ENCODE results near the gene DHRS1. TPM values are rescaled to one million over a fixed set of nuclear protein-coding genes. Genes with fewer than 3 reads are reported as not detected.
"Not testable (repeated sequence)": the region's sequence is repeated elsewhere in the genome, so short reads cannot be mapped to it uniquely, and the experiment has no call there.

The DHRS1 gene
- total RNA-seq, 1 donor from 2014 or later = 84.2 TPM

DNA sequence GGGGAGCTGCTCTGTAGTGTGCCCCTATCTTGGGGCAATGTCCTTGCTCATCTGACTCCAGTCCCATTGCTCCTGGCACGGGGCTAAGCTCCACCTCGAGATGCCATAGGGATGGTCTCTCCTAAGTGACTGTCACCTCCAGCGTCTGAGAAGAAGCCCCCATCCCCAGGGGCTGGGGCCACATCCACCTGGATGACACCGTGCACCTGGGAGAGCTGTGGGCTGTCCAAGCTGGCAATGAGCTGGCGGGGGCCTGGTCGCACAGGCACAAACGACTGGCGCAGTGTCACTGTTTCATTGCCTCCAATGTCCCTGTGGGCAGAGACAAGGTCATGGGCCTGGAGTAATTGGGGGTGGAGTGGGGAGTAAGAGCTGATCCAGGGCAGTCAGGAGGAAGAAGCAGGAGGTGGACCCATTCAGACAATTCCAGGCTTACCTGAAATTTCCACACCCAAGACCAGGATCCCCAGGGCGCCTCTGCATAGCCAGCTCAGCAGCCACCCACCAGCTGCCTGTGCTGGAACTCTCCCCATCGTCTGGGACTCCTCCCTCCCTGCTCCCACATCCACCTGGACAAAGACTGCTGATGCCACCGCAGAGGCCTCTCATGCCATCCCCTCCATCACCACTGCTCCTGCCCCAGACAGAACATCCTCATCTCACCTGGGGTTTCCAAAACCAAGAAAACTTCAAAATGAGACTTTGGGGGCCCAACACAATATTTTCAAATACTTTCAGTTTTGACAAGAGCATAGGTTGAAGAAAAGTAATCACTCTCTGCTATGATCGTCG lies 50.2 kb downstream of the DHRS1 start:
- H3K27ac ChIP-seq = no peak overlapping the region
- intact Hi-C loops (cut with DNase I) = no loop called here
- DNase-seq (ENCODE audit: extremely low spot score in 2 of 2) = no peak
- H3K27me3 ChIP-seq = no peaks in the 10 kb centered on the region
- H3K9me3 ChIP-seq = no peaks in the 10 kb centered on the region
- H3K4me3 ChIP-seq = no peak overlapping the region
- no peak for TF ChIP-seq POLR2AphosphoS5 (IDR thresholded peaks at IDR 0.05; ENCODE audit: insufficient read depth in 1 of 2, low read depth in 1 of 2)
- TF ChIP-seq, protein P1, sequence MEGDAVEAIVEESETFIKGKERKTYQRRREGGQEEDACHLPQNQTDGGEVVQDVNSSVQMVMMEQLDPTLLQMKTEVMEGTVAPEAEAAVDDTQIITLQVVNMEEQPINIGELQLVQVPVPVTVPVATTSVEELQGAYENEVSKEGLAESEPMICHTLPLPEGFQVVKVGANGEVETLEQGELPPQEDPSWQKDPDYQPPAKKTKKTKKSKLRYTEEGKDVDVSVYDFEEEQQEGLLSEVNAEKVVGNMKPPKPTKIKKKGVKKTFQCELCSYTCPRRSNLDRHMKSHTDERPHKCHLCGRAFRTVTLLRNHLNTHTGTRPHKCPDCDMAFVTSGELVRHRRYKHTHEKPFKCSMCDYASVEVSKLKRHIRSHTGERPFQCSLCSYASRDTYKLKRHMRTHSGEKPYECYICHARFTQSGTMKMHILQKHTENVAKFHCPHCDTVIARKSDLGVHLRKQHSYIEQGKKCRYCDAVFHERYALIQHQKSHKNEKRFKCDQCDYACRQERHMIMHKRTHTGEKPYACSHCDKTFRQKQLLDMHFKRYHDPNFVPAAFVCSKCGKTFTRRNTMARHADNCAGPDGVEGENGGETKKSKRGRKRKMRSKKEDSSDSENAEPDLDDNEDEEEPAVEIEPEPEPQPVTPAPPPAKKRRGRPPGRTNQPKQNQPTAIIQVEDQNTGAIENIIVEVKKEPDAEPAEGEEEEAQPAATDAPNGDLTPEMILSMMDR (IDR thresholded peaks at IDR 0.05) = no peak
- TF ChIP-seq POLR2A (IDR thresholded peaks at IDR 0.05) = no peak
- no peaks in the 10 kb centered on the region for H3K36me3 ChIP-seq
- no peaks in the 10 kb centered on the region for H3K4me1 ChIP-seq

DNA sequence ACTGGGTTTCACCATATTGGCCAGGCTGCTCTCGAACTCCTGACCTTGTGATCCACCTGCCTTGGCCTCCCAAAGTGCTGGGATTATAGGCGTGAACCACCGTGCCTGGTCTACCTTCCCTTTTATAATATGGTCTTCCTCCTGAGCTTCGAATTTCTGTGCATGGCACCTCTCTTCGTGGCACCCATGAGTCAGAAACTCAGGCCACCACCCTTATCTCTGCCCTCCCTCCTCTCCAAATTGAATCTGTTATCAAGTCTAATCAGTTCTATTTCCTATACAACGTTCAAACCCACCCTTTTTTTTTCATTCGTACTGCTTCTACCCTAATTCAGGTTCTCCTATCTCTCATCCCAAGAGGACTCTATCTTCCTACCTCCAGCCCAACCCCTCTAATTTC lies 52.2 kb downstream of the DHRS1 start:
- TF ChIP-seq POLR2A (IDR thresholded peaks at IDR 0.05) (no peak), POLR2AphosphoS5 (IDR thresholded peaks at IDR 0.05; ENCODE audit: insufficient read depth in 1 of 2, low read depth in 1 of 2) (no peak)
- TF ChIP-seq, protein P1 (IDR thresholded peaks at IDR 0.05) = no peak
- Histone ChIP-seq H3K27ac (no peak overlapping the region), H3K9me3 (no peaks in the 10 kb centered on the region), H3K4me3 (no peak overlapping the region), H3K4me1 (peaks cover 10% of the 10 kb centered on the region), H3K27me3 (no peaks in the 10 kb centered on the region), H3K36me3 (no peaks in the 10 kb centered on the region)
- intact Hi-C loops (cut with DNase I) = no loop called here
- no peak for DNase-seq (ENCODE audit: extremely low spot score in 2 of 2)

DNA sequence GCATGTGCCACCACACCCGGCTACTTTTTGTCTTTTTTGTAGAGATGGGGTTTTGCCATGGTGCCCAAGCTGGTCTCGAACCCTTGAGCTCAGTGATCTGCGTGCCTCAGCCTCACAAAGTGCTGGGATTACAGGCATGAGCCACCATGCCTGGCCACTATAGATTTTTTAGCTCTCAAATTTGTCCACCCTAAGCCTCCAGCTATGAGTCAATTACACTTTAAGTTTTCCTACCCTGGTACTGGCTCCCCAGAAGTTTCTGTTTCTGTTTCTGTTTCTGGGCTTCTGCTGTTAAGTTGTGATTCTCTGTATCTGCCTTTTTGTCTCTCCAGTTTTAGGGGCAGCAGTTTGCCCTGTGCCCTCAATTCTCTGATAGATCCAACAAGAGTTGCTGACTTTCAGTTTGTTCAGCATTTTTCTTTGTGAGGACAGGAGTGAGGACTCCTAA lies 52.8 kb downstream of the DHRS1 start:
- H3K4me3 ChIP-seq = no peak overlapping the region
- no peak for TF ChIP-seq POLR2A (IDR thresholded peaks at IDR 0.05)
- no peaks in the 10 kb centered on the region for H3K27me3 ChIP-seq
- no peaks in the 10 kb centered on the region for H3K9me3 ChIP-seq
- intact Hi-C loops (cut with DNase I) = no loop called here
- H3K36me3 ChIP-seq = no peaks in the 10 kb centered on the region
- no peak for DNase-seq (ENCODE audit: extremely low spot score in 2 of 2)
- H3K4me1 ChIP-seq = peaks cover 11% of the 10 kb centered on the region
- H3K27ac ChIP-seq = no peak overlapping the region

DNA sequence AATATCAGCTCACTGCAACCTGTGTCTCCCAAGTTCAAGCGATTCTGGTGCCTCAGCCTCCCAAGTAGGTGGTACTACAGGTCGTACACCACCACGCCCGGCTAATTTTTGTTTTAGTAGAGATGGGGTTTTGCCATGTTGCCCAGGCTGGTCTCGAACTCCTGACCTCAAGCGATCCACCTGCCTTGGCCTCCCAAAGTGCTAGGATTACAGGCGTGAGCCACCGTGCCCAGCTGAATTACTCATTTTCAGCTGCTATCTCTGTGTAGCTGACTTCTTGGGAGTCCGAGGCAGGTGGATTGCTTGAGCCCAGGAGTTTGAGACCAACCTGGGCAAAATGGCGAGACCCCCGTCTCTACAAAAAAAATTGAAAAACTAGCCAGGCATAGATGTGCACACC lies 54.2 kb downstream of the DHRS1 start:
- H3K4me3 ChIP-seq; H3K27ac ChIP-seq; DNase-seq (ENCODE audit: extremely low spot score in 2 of 2); H3K9me3 ChIP-seq; H3K36me3 ChIP-seq; intact Hi-C loops (cut with DNase I); H3K27me3 ChIP-seq: not testable (repeated sequence)
- peaks cover 25% of the 10 kb centered on the region for H3K4me1 ChIP-seq

DNA sequence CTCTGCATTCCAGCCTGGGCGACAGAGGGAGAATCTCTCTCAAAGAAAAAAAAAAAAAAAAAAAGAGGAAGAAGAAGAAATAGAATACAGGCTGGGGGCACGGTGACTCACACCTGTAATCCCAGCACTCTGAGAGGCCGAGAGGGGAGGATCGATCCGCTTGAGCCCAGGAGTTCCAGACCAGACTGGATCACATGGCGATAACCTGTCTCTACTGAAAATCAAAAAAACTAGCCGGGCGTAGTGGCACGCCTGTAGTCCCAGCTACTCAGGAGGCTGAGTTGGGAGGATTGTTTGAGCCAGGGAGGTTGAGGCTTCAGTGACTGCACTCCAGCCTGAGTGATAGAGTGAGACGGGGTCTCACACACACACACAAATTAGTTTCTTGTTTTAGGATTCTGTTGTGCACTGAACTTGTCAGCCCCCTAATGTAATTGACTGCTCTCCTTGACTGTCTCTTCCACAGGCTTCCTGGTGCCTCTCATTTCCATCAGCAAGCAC lies 56.2 kb downstream of the DHRS1 start:
- Histone ChIP-seq H3K4me1 (peaks cover 45% of the 10 kb centered on the region), H3K27ac (peak overlapping the region; percentile 98), H3K9me3 (no peaks in the 10 kb centered on the region), H3K27me3 (no peaks in the 10 kb centered on the region), H3K36me3 (peaks cover 0 to 28% of the 10 kb centered on the region in 2 donors), H3K4me3 (peak overlapping the region; percentile 65 to 75)
- DNase-seq (ENCODE audit: extremely low spot score in 2 of 2) = no peak
- TF ChIP-seq, protein P1 (IDR thresholded peaks at IDR 0.05) = no peak
- TF ChIP-seq POLR2AphosphoS5 (IDR thresholded peaks at IDR 0.05; ENCODE audit: insufficient read depth in 1 of 2, low read depth in 1 of 2) (no peak), POLR2A (IDR thresholded peaks at IDR 0.05) (no peak)
- intact Hi-C loops (cut with DNase I) = loop anchor here (2.0 to 5.0 kb wide), 2 partner anchors 53 to 189 kb away; no protein-coding TSS in a partner anchor

Measured in vagina (tissue), 2 donors.